ENCODE data around the gene HEATR9.

Gene HEATR9

DNA sequence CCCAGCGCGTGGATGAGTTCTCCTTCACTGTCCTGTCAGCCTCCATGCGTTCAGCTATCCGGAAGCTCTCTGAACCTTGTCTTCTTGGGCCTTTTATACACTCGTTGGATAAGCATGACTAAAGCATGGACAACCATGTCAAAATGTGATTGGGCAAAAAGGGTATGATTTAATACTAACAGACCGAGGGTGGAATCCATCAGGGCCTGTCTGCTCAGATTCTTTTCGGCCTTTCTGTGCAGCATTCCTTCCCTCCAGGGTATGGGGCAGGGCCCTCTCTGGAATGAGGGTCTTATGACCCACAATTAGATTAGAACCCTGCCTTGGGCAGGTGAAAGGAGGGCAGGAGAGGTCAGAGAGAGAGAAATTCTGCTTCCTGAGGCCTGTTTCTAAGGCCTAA is 25.5 kb upstream of the HEATR9 start:
- no peaks in the 10 kb centered on the region for H3K9me3 ChIP-seq (ENCODE audit: control insufficient read depth, low read length)
- no peak overlapping the region for H3K27ac ChIP-seq
- H3K4me3 ChIP-seq (ENCODE audit: low read depth, low read length), result no peak overlapping the region
- H3K79me2 ChIP-seq, result no peaks in the 10 kb centered on the region
- no peak overlapping the region for H3K9ac ChIP-seq
- peaks cover 5% of the 10 kb centered on the region for H3K4me1 ChIP-seq
- H3K27me3 ChIP-seq (ENCODE audit: control insufficient read depth, insufficient read depth, low read length), result no peaks in the 10 kb centered on the region
- H3K36me3 ChIP-seq (ENCODE audit: control insufficient read depth, insufficient read depth, low read length), result no peaks in the 10 kb centered on the region
- H2AFZ ChIP-seq, result no peak overlapping the region
- TF ChIP-seq, protein P1, sequence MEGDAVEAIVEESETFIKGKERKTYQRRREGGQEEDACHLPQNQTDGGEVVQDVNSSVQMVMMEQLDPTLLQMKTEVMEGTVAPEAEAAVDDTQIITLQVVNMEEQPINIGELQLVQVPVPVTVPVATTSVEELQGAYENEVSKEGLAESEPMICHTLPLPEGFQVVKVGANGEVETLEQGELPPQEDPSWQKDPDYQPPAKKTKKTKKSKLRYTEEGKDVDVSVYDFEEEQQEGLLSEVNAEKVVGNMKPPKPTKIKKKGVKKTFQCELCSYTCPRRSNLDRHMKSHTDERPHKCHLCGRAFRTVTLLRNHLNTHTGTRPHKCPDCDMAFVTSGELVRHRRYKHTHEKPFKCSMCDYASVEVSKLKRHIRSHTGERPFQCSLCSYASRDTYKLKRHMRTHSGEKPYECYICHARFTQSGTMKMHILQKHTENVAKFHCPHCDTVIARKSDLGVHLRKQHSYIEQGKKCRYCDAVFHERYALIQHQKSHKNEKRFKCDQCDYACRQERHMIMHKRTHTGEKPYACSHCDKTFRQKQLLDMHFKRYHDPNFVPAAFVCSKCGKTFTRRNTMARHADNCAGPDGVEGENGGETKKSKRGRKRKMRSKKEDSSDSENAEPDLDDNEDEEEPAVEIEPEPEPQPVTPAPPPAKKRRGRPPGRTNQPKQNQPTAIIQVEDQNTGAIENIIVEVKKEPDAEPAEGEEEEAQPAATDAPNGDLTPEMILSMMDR (IDR thresholded peaks at IDR 0.05), result no peak
- no peak overlapping the region for H3K4me2 ChIP-seq (ENCODE audit: low read length)

DNA sequence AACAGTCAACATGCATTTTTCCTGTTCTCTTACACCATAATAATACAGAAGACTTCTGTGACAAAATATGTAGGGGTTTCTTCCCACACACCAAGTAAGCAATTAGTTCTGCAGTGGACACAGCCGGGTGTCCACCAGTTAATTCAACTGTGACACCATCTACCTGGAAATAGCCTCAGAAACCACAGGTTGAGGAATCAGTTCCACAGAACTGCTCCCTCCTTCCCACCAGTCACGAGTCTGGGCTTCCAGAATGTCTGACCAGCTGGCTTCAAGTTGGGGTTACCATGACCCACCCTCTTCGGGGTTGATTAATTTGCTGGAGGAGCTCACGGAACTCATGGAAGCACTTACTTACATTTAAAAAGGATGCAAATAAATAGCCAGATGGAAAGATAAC is 25.1 kb upstream of the HEATR9 start:
- Histone ChIP-seq H3K36me3 (ENCODE audit: control insufficient read depth, insufficient read depth, low read length) (no peaks in the 10 kb centered on the region), H3K9ac (no peak overlapping the region), H2AFZ (no peak overlapping the region), H3K27ac (no peak overlapping the region), H3K4me1 (peaks cover 5% of the 10 kb centered on the region), H3K4me3 (ENCODE audit: low read depth, low read length) (no peak overlapping the region), H3K4me2 (ENCODE audit: low read length) (no peak overlapping the region), H3K9me3 (ENCODE audit: control insufficient read depth, low read length) (no peaks in the 10 kb centered on the region), H3K27me3 (ENCODE audit: control insufficient read depth, insufficient read depth, low read length) (no peaks in the 10 kb centered on the region), H3K79me2 (no peaks in the 10 kb centered on the region)
- TF ChIP-seq, protein P1 (IDR thresholded peaks at IDR 0.05), result no peak

DNA sequence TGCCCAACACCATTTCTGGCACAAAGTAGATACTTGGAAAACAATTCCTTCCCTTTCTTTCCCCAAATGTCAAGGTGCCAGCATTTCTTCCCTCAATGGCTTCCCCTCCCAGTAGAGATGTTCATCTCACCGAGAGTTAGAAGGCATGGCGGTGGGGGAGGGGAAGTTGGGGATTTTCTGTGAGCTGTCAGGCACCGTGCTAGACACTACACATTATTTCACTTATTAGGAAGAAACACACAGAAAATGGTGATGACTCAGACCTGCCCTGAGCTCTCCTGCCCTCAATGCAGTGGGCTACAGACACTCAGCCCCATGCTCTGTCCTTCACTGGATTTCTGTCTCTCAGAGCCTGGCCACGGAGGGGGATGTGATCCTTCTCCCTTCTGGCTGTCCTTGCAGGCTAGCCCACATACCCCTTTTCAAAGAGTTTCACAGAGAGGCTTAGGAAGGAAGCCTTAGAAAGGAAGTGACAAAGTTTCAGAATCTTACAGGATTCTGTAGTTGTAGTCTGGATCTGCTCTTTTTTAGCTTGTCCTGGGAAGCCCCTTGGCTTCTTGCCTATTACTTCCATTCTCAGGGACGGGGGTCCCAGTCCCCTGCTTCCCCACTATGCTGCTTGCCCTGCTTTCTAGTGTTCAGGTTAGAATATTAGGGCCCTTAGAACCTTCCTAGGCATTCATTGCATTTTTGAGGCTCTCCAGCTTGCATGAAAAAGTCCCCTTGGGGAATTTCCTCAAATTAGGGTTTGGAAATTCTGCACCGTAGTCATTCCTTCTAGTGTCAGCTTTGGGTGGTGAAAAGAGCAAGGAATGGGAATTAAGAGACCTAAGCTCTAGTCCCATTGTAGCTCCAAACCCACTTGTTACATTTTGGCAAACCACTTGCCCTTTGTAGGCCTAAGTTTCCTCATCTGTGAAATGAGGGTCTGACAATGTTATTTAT is 23.7 kb upstream of the HEATR9 start:
- Histone ChIP-seq H2AFZ (no peak overlapping the region), H3K36me3 (ENCODE audit: control insufficient read depth, insufficient read depth, low read length) (no peaks in the 10 kb centered on the region), H3K4me3 (ENCODE audit: low read depth, low read length) (no peak overlapping the region), H3K9me3 (ENCODE audit: control insufficient read depth, low read length) (no peaks in the 10 kb centered on the region), H3K9ac (no peak overlapping the region), H3K4me1 (peaks cover 5% of the 10 kb centered on the region), H3K27ac (no peak overlapping the region), H3K4me2 (ENCODE audit: low read length) (no peak overlapping the region), H3K27me3 (ENCODE audit: control insufficient read depth, insufficient read depth, low read length) (no peaks in the 10 kb centered on the region), H3K79me2 (no peaks in the 10 kb centered on the region)
- TF ChIP-seq, protein P1 (IDR thresholded peaks at IDR 0.05), result no peak

DNA sequence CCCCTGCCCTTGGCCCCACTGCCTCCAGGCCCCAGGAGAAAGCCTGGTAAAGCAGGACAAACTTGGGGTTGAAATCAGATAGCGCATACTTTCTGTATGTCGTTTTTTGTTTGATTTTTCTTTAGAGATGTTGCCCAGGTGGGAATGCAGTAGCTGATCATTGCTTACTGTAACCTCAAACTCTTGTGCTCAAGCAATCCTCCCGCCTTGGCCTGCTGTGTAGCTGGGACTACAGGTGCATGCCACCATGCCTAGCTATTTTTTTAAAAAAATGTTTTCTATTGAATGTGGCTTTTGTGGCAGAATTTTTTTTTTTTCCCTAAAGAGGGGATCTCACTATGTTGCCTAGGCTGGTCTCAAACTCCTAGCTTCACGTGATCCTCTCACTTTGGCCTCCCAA is 22.6 kb upstream of the HEATR9 start:
- Histone ChIP-seq H3K9me3 (ENCODE audit: control insufficient read depth, low read length) (no peaks in the 10 kb centered on the region), H3K79me2 (no peaks in the 10 kb centered on the region), H3K36me3 (ENCODE audit: control insufficient read depth, insufficient read depth, low read length) (no peaks in the 10 kb centered on the region), H3K4me1 (peaks cover 5% of the 10 kb centered on the region), H3K4me2 (ENCODE audit: low read length) (no peak overlapping the region), H3K27ac (no peak overlapping the region), H2AFZ (no peak overlapping the region), H3K4me3 (ENCODE audit: low read depth, low read length) (no peak overlapping the region), H3K9ac (no peak overlapping the region), H3K27me3 (ENCODE audit: control insufficient read depth, insufficient read depth, low read length) (no peaks in the 10 kb centered on the region)
- TF ChIP-seq, protein P1 (IDR thresholded peaks at IDR 0.05), result no peak

DNA sequence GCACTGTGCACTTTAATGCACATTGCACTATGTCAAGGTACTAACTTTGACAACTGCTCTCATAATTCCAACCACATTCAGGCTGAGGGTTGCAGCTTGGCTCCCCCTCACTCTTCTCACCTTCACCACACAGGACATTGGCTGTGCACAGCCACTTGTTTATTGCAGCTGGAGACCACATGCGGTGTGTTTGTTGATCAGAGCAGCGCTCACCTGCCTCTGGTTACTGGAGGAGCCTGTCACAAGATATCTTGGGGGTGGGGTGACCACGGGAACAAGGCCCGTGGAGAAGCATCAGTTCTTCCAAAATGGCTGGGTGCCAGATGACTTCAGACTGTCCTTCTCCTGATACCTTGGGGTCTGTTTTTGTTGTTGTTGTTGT is 22.1 kb upstream of the HEATR9 start:
- no peaks in the 10 kb centered on the region for H3K36me3 ChIP-seq (ENCODE audit: control insufficient read depth, insufficient read depth, low read length)
- no peaks in the 10 kb centered on the region for H3K79me2 ChIP-seq
- peaks cover 5% of the 10 kb centered on the region for H3K4me1 ChIP-seq
- no peaks in the 10 kb centered on the region for H3K9me3 ChIP-seq (ENCODE audit: control insufficient read depth, low read length)
- no peak overlapping the region for H3K4me3 ChIP-seq (ENCODE audit: low read depth, low read length)
- no peak overlapping the region for H3K4me2 ChIP-seq (ENCODE audit: low read length)
- H2AFZ ChIP-seq, result no peak overlapping the region
- no peak overlapping the region for H3K27ac ChIP-seq
- H3K27me3 ChIP-seq (ENCODE audit: control insufficient read depth, insufficient read depth, low read length), result no peaks in the 10 kb centered on the region
- H3K9ac ChIP-seq, result no peak overlapping the region
- TF ChIP-seq, protein P1 (IDR thresholded peaks at IDR 0.05), result no peak

Data from parathyroid adenoma (tissue), 2 donors.